Activated CD4-positive, alpha-beta T cell treated with anti-CD3 and anti-CD28 coated beads, Interleukin-2, amount 50 U/mL, for 24 hours (primary cell): Measurements from ENCODE around the gene GIGYF2.
A peak's percentile ranks its signal among the peaks of the same experiment; 100 is the strongest.

ENCODE experiments used
- DNase-seq, 2 donors: peaks; one replicate each; pipeline ENCODE4 v3.0.0-alpha.2; 2020; ENCODE audit warnings: low read depth in 1 of 2, low spot score in 1 of 2

Gene GIGYF2

GRCh38 chr2:232757905-232758304 lies 60.8 kb downstream of the GIGYF2 start:
- no peak for DNase-seq

- peak in 1 of 2 donors; percentile 24 for DNase-seq
Observed at GRCh38 chr2:232761301-232761907, 64.3 kb downstream of the GIGYF2 start.

GRCh38 chr2:232767866-232768265 lies 70.7 kb downstream of the GIGYF2 start:
- DNase-seq: no peak

- no peak for DNase-seq
Observed at GRCh38 chr2:232770207-232770606, 73.1 kb downstream of the GIGYF2 start.

GRCh38 chr2:232771870-232772269 lies 74.7 kb downstream of the GIGYF2 start:
- DNase-seq: no peak

- no peak for DNase-seq
Observed at GRCh38 chr2:232772531-232772930, 75.4 kb downstream of the GIGYF2 start.

- DNase-seq: no peak
Observed at GRCh38 chr2:232773815-232774214, 76.7 kb downstream of the GIGYF2 start.

- DNase-seq: no peak
Observed at GRCh38 chr2:232776435-232776834, 79.3 kb downstream of the GIGYF2 start, which contains the start of gene KCNJ13. TSS of gene KCNJ13 (minus strand) at chr2:232776565. CDS start at chr2:232771362, 5,203 bp downstream.

GRCh38 chr2:232777276-232777675 lies 80.1 kb downstream of the GIGYF2 start:
- DNase-seq: no peak

- DNase-seq: no peak
Observed at GRCh38 chr2:232779465-232779864, 82.3 kb downstream of the GIGYF2 start.

GRCh38 chr2:232779934-232780333 lies 82.8 kb downstream of the GIGYF2 start:
- DNase-seq: no peak

- peak in 1 of 2 donors; percentile 47 for DNase-seq
Observed at GRCh38 chr2:232781765-232782164, 84.6 kb downstream of the GIGYF2 start.

- no peak for DNase-seq
Observed at GRCh38 chr2:232783278-232783677, 86.1 kb downstream of the GIGYF2 start.

- DNase-seq: no peak
Observed at GRCh38 chr2:232787806-232788205, 90.7 kb downstream of the GIGYF2 start.

GRCh38 chr2:232789082-232789481 lies 92.0 kb downstream of the GIGYF2 start:
- no peak for DNase-seq

GRCh38 chr2:232791518-232791917 lies 94.4 kb downstream of the GIGYF2 start:
- DNase-seq: no peak

- DNase-seq: no peak
Observed at GRCh38 chr2:232793271-232793670, 96.1 kb downstream of the GIGYF2 start.

GRCh38 chr2:232794981-232795380 lies 97.8 kb downstream of the GIGYF2 start:
- DNase-seq: no peak

GRCh38 chr2:232795920-232796319 lies 98.8 kb downstream of the GIGYF2 start:
- DNase-seq: no peak

- no peak for DNase-seq
Observed at GRCh38 chr2:232798187-232798586, 101.1 kb downstream of the GIGYF2 start.

- DNase-seq: no peak
Observed at GRCh38 chr2:232800166-232800565, 103.0 kb downstream of the GIGYF2 start.

- no peak for DNase-seq
Observed at GRCh38 chr2:232802091-232802490, 105.0 kb downstream of the GIGYF2 start.

GRCh38 chr2:232809349-232810124 lies 112.4 kb downstream of the GIGYF2 start:
- no peak for DNase-seq
